Measurements from ENCODE around the gene STKLD1. TPM values are rescaled to one million over a fixed set of nuclear protein-coding genes. Genes with fewer than 3 reads are reported as not detected.

Gene STKLD1
- total RNA-seq, 1 donor from 2014 or later = 1.2 TPM

DNA sequence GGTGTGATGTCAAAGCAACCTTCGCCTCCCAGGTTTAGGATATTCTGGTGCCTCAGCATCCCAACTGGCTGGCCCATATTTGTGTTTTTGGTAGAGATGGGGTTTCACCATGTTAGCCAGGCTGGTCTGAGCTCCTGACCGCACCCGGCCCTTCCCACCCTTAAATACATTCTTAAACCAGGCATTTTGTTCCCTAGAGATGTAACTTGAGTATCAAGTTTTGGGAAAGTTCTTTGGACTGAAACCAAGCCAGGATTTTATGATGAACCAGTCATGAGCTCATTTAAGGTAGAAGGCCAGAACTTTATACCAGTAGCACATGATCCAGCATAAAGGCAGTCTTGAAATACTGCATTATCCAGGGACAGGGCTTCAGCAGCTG, 24.6 kb upstream of the STKLD1 start:
- Histone ChIP-seq H3K27me3 (no peaks in the 10 kb centered on the region), H3K36me3 (peaks cover 54% of the 10 kb centered on the region), H3K4me1 (peaks cover 28% of the 10 kb centered on the region), H3K27ac (no peak overlapping the region), H3K9me3 (no peaks in the 10 kb centered on the region), H3K4me3 (no peak overlapping the region)
- ATAC-seq (no peak), DNase-seq (no peak)
- TF ChIP-seq, protein P1, sequence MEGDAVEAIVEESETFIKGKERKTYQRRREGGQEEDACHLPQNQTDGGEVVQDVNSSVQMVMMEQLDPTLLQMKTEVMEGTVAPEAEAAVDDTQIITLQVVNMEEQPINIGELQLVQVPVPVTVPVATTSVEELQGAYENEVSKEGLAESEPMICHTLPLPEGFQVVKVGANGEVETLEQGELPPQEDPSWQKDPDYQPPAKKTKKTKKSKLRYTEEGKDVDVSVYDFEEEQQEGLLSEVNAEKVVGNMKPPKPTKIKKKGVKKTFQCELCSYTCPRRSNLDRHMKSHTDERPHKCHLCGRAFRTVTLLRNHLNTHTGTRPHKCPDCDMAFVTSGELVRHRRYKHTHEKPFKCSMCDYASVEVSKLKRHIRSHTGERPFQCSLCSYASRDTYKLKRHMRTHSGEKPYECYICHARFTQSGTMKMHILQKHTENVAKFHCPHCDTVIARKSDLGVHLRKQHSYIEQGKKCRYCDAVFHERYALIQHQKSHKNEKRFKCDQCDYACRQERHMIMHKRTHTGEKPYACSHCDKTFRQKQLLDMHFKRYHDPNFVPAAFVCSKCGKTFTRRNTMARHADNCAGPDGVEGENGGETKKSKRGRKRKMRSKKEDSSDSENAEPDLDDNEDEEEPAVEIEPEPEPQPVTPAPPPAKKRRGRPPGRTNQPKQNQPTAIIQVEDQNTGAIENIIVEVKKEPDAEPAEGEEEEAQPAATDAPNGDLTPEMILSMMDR (IDR thresholded peaks at IDR 0.05) = no peak
- intact Hi-C loops (cut with DNase I) = no loop called here

DNA sequence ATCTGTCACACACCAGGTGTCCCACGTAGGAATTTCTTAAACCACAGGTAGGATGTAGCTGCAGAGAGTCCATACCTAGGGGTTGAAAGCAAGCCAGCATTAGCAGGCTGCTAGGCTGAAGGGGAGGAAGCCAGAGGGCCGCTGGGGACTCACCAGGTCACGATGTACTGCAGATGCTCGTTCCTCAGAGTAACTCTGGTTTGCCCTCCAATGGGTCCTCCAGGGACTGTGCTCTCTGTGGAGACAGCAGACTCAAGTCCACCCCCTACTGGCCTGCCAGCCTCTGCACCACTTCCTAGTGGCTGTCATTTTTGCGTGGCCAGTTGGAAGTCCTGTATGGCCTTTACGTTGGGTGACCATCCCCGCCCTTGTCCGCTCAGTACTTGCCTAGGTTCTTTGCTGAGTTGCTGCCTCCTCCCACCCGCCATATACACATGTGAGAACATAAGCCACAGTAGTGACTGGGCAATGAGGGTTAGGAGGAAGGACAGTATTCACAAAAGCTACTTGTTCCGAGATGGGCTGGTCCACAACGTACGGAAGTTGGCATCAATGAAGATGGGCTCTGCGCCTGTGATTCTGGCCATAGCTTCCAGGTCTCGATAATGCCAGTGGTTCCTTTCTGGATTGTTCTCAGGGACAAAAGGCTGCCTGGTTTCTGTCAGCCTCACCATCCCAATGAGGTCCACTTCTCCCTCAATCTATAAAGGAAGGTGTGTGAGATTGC, 24.1 kb upstream of the STKLD1 start:
- intact Hi-C loops (cut with DNase I) = no loop called here
- peak; percentile 15 for ATAC-seq
- Histone ChIP-seq H3K27me3 (no peaks in the 10 kb centered on the region), H3K36me3 (peaks cover 54% of the 10 kb centered on the region), H3K9me3 (no peaks in the 10 kb centered on the region), H3K4me3 (no peak overlapping the region), H3K4me1 (peaks cover 26% of the 10 kb centered on the region), H3K27ac (no peak overlapping the region)
- TF ChIP-seq, protein P1 (IDR thresholded peaks at IDR 0.05) = peak; percentile 57
- no peak for DNase-seq

DNA sequence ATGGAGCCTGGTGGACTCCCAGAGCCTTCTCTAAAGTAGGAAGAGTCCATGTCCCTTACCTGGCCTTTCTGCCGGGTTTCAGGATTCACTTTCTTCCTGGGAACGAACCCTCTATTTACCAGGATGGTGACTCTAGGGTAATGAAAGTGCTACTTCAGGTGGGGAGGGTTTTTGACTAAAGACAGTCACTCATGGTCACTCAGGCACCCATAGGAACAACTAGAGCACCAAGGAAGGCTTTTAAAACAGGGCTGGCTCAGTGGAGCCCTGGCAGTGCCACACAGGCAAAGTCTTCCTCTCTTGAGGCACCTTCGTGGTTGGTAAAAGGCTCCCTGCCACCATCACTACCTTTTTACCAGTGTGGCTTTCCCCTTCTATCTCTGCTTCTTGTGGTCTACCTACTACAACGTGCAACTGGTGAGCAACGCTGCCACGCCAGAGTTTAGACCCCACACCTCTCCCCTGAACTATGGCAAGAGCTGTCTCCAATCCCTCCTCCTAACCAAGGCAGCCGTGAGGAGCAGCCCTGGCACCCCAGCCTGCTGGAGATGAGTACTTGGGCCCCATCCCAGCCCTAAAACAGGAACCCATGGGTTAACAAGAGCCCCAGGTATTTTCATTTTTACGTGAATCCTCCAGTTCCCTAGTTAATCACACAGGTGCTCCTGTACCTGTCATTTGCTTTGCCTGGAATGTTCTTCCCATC, 23.4 kb upstream of the STKLD1 start:
- Histone ChIP-seq H3K4me3 (no peak overlapping the region), H3K4me1 (peaks cover 32% of the 10 kb centered on the region), H3K27me3 (no peaks in the 10 kb centered on the region), H3K36me3 (peaks cover 54% of the 10 kb centered on the region), H3K9me3 (no peaks in the 10 kb centered on the region), H3K27ac (no peak overlapping the region)
- intact Hi-C loops (cut with DNase I) = no loop called here
- TF ChIP-seq, protein P1 (IDR thresholded peaks at IDR 0.05) = no peak
- no peak for ATAC-seq
- no peak for DNase-seq

DNA sequence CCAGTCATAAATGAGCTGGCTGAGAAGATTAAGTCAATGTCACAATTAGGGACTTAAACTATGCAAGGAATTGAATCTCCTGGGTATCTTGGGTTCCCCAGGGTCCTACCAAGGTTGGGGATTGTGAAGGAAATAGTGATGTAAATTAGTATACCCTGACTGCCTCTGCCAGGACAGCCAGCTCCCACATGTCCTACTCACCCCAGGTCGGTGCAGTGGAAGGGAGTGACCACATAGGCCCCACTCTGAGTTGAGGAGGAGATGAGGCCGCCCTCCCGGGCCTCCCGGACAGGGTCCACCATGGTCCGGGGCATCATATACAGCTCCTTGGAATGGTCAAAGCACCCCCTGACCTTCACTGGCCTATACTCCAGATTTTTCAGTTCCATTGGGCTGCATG, 22.6 kb upstream of the STKLD1 start:
- no peak for ATAC-seq
- no peak overlapping the region for H3K4me3 ChIP-seq
- H3K9me3 ChIP-seq = no peaks in the 10 kb centered on the region
- H3K36me3 ChIP-seq = peaks cover 54% of the 10 kb centered on the region
- peaks cover 32% of the 10 kb centered on the region for H3K4me1 ChIP-seq
- TF ChIP-seq, protein P1 (IDR thresholded peaks at IDR 0.05) = no peak
- no peaks in the 10 kb centered on the region for H3K27me3 ChIP-seq
- DNase-seq = no peak
- no peak overlapping the region for H3K27ac ChIP-seq
- intact Hi-C loops (cut with DNase I) = no loop called here

DNA sequence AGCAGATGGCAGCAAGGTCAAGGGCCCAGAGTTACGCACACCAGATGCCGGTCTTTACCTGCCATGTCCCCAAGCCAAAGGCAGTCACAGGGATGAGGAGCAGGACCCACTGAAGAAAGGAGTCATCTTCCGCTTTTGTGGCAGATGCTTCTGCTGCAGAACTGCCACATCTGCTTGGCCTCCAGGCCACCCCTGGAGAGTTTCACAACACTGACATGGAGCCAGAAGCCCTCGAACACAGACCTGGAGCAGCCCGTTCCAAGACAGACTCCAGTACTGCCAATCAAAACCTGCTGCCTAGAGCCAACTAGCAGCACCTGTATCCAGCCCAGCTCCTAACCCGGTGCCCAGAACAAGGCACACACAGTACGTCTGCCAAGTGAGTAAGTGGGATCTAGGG, 21.4 kb upstream of the STKLD1 start:
- DNase-seq (no peak), ATAC-seq (no peak)
- intact Hi-C loops (cut with DNase I) = no loop called here
- Histone ChIP-seq H3K27ac (no peak overlapping the region), H3K9me3 (no peaks in the 10 kb centered on the region), H3K4me3 (no peak overlapping the region), H3K27me3 (no peaks in the 10 kb centered on the region), H3K4me1 (peaks cover 22% of the 10 kb centered on the region), H3K36me3 (peaks cover 50% of the 10 kb centered on the region)
- TF ChIP-seq, protein P1 (IDR thresholded peaks at IDR 0.05) = no peak

Data from upper lobe of right lung (tissue), 1 donor.